HepG2 (cell line): ENCODE measurements around the gene PRADC1. TPM values are rescaled to one million over a fixed set of nuclear protein-coding genes. Genes with fewer than 3 reads are reported as not detected.

Experiments used
- KAT8 ChIP-seq: IDR thresholded peaks from 2 replicates; pipeline ENCODE4 v1.6.1; 2016; ENCODE audit warnings: missing genetic modification reagents, missing compliant biosample characterization
- LCORL ChIP-seq, 2 experiments: fragments of 450-650 bp in 1 of 2; sonication (generic) in 1 of 2; formaldehyde crosslinking in 1 of 2; IDR thresholded peaks; 2 replicates each; pipeline versions ENCODE4 v1.5.0 to v1.6.1; 2017 to 2020; ENCODE audit warnings: antibody characterized with exemption in 1 of 2, missing genetic modification reagents in 1 of 2
- MLXIP ChIP-seq: sonication (generic); formaldehyde crosslinking; IDR thresholded peaks from 2 replicates; pipeline ENCODE4 v1.9.0; 2021; ENCODE audit warnings: missing genetic modification reagents, borderline replicate concordance
- MTF1 ChIP-seq: sonication (generic); formaldehyde crosslinking; IDR thresholded peaks from 2 replicates; pipeline ENCODE4 v1.5.0; 2020; ENCODE audit warnings: missing genetic modification reagents
- NCOA5 ChIP-seq: sonication (generic); formaldehyde crosslinking; IDR thresholded peaks from 2 replicates; pipeline ENCODE4 v1.4.0; 2020; ENCODE audit warnings: missing genetic modification reagents
- NCOR1 ChIP-seq: fragments of 200-600 bp; sonication (generic); IDR thresholded peaks from 2 replicates; pipeline ENCODE4 v1.7.0; 2017; ENCODE audit warnings: antibody characterized with exemption, low read length, borderline replicate concordance
- NFIC ChIP-seq: IDR thresholded peaks from 2 replicates; pipeline ENCODE4 v1.6.1; 2012; ENCODE audit warnings: mild to moderate bottlenecking, low read length, inconsistent platforms
- RNF2 ChIP-seq: fragments of 450-650 bp; conservative IDR thresholded peaks from 2 replicates; pipeline ENCODE4 v1.6.1; 2016; ENCODE audit warnings: low read depth
- SOX13 ChIP-seq, 3 experiments: fragments of 450-650 bp in 1 of 3; sonication (generic) in 1 of 3; formaldehyde crosslinking in 1 of 3; IDR thresholded peaks in 2 of 3; conservative IDR thresholded peaks in 1 of 3; 2 replicates each; pipeline versions ENCODE4 v1.5.0 to v1.6.1; 2016 to 2020; ENCODE audit warnings: antibody characterized with exemption in 1 of 3, mild to moderate bottlenecking in 1 of 3, missing compliant biosample characterization in 1 of 3, missing genetic modification reagents in 1 of 3, moderate library complexity in 1 of 3
- SRSF4 ChIP-seq: fragments of 200-400 bp; formaldehyde crosslinking; IDR thresholded peaks from one replicate; pipeline ENCODE4 v1.6.1; 2018; ENCODE audit warnings: mild to moderate bottlenecking, low read depth, low read length, moderate library complexity; ENCODE audit not compliant: poor library complexity, severe bottlenecking
- ZBTB2 ChIP-seq: sonication (generic); formaldehyde crosslinking; IDR thresholded peaks from 2 replicates; pipeline ENCODE4 v1.8.0; 2022; ENCODE audit warnings: low read depth, missing genetic modification reagents
- ZBTB38 ChIP-seq: sonication (generic); formaldehyde crosslinking; IDR thresholded peaks from 2 replicates; pipeline ENCODE4 v1.5.1; 2020; ENCODE audit warnings: mild to moderate bottlenecking, missing genetic modification reagents
- ZNF274 ChIP-seq: sonication (generic); formaldehyde crosslinking; IDR thresholded peaks from 2 replicates; pipeline ENCODE4 v1.5.1; 2020; ENCODE audit warnings: mild to moderate bottlenecking, missing genetic modification reagents
- ZNF296 ChIP-seq: sonication (generic); formaldehyde crosslinking; conservative IDR thresholded peaks from 2 replicates; pipeline ENCODE4 v1.5.0; 2020; ENCODE audit warnings: mild to moderate bottlenecking, missing genetic modification reagents
- ZNF512B ChIP-seq: sonication (generic); formaldehyde crosslinking; IDR thresholded peaks from 2 replicates; pipeline ENCODE4 v1.5.1; 2020; ENCODE audit warnings: missing genetic modification reagents, mild to moderate bottlenecking, borderline replicate concordance
- ZNF567 ChIP-seq: sonication (generic); formaldehyde crosslinking; IDR thresholded peaks from 2 replicates; pipeline ENCODE4 v1.8.1; 2023; ENCODE audit warnings: mild to moderate bottlenecking, missing genetic modification reagents, borderline replicate concordance
- ZNF576 ChIP-seq: sonication (generic); formaldehyde crosslinking; IDR thresholded peaks from 2 replicates; pipeline ENCODE4 v1.4.0; 2020; ENCODE audit warnings: mild to moderate bottlenecking, missing genetic modification reagents
- ZNF776 ChIP-seq: sonication (generic); formaldehyde crosslinking; IDR thresholded peaks from 2 replicates; pipeline ENCODE4 v1.4.0; 2020; ENCODE audit warnings: mild to moderate bottlenecking, missing genetic modification reagents
- ZNF780A ChIP-seq: sonication (generic); formaldehyde crosslinking; IDR thresholded peaks from 2 replicates; pipeline ENCODE4 v1.8.0; 2022; ENCODE audit warnings: mild to moderate bottlenecking, missing genetic modification reagents, moderate library complexity
- polyA plus RNA-seq, 8 experiments: library from polyadenylated mRNA; depleted of rRNA in 3 of 8; stranded (reverse) in 7 of 8; unstranded in 1 of 8; fragments of >200 nt; fragmentation: Illumina TruSeq in 4 of 8; extraction: Trizol in 4 of 8; gene quantifications; 2 replicates each; pipeline versions ENCODE4 v1.2.1 to v1.2.3, GENCODE V29; 2011 to 2016; ENCODE audit warnings: low read depth in 4 of 8, missing spikeins in 1 of 8, mixed read lengths in 1 of 8; ENCODE audit not compliant: insufficient read depth in 1 of 8
- total RNA-seq, 5 experiments: library from RNA; depleted of rRNA; stranded (reverse); fragments of >200 nt; fragmentation: Illumina TruSeq; extraction: Trizol; gene quantifications; 2 replicates each; pipeline ENCODE4 v1.2.3, GENCODE V29; 2016; ENCODE audit warnings: low read depth in 1 of 5

The PRADC1 gene
- total and polyA plus RNA-seq, 2 of the 13 experiments (the other 11 are each of a cell fraction or from before 2014, with no cell fraction given), result 12.1 to 37.2 TPM

- TF ChIP-seq ZNF512B (CRISPR knock-in tag) (no peak), SOX13 (IDR thresholded peaks at IDR 0.05) (no peak), SOX13 (CRISPR knock-in tag; conservative IDR thresholded peaks at IDR 0.05 in 1 of 2, IDR thresholded peaks at IDR 0.05 in 1 of 2) (peak in 1 of 2 experiments; percentile 23; a peak in 1 of 4 replicates), ZBTB2 (CRISPR knock-in tag) (no peak), NCOR1 (no peak), SRSF4 (no peak), NFIC (no peak), ZNF274 (CRISPR knock-in tag) (no peak), ZNF780A (CRISPR knock-in tag) (no peak), MLXIP (CRISPR knock-in tag) (no peak), NCOA5 (no peak), MTF1 (no peak), ZBTB38 (peak; percentile 92), RNF2 (no peak), ZNF296 (no peak), ZNF576 (no peak), KAT8 (no peak), ZNF567 (CRISPR knock-in tag) (no peak), ZNF776 (CRISPR knock-in tag) (no peak), LCORL (IDR thresholded peaks at IDR 0.05) (no peak), LCORL (CRISPR knock-in tag; IDR thresholded peaks at IDR 0.05) (peak; percentile 79)
These were observed 27.4 kb upstream of the PRADC1 start (continued) for GRCh38 chr2:73260338-73260984.
